GM19467 (cell line): ENCODE measurements around the gene CCDC92B.
"Not testable (repeated sequence)": the region's sequence is repeated elsewhere in the genome, so short reads cannot be mapped to it uniquely, and the experiment has no call there.

Experiments
- ATAC-seq: cut with Tn5 transposase; IDR thresholded peaks from one replicate; pipeline ENCODE4 v1.9.1; 2021; ENCODE audit warnings: mild to moderate bottlenecking, moderate library complexity; ENCODE audit not compliant: unreplicated experiment

Gene CCDC92B

GRCh38 chr17:2749058-2749783, at the start of gene CCDC92B:
Gene CCDC92B (minus strand): TSS chr17:2749652. CDS start chr17:2735145, 14,507 bp downstream.
- ATAC-seq, result no peak

- ATAC-seq, result no peak
Observed at GRCh38 chr17:2798678-2799077, 49.2 kb upstream of the CCDC92B start.

- no peak for ATAC-seq
Observed at GRCh38 chr17:2798188-2798587, 48.7 kb upstream of the CCDC92B start.

GRCh38 chr17:2797637-2798036, 48.2 kb upstream of the CCDC92B start:
- no peak for ATAC-seq

GRCh38 chr17:2797226-2797625, 47.8 kb upstream of the CCDC92B start:
- ATAC-seq, result no peak

GRCh38 chr17:2796164-2797125, 47.0 kb upstream of the CCDC92B start, which contains the start of gene RAP1GAP2:
Gene RAP1GAP2 (plus strand): TSS chr17:2796438. CDS start chr17:2796528, 90 bp downstream.
- ATAC-seq, result no peak

GRCh38 chr17:2795441-2796163, 46.1 kb upstream of the CCDC92B start:
- no peak for ATAC-seq

- no peak for ATAC-seq
Observed at GRCh38 chr17:2794111-2794803, 44.8 kb upstream of the CCDC92B start.

GRCh38 chr17:2792366-2793169, 43.1 kb upstream of the CCDC92B start:
- no peak for ATAC-seq

GRCh38 chr17:2789700-2790099, 40.2 kb upstream of the CCDC92B start:
- ATAC-seq, result no peak

GRCh38 chr17:2786176-2786881, 36.9 kb upstream of the CCDC92B start:
- no peak for ATAC-seq

- ATAC-seq, result not testable (repeated sequence)
Observed at GRCh38 chr17:2785376-2785775, 35.9 kb upstream of the CCDC92B start.

- ATAC-seq, result no peak
Observed at GRCh38 chr17:2784864-2785263, 35.4 kb upstream of the CCDC92B start.

GRCh38 chr17:2783310-2784030, 34.0 kb upstream of the CCDC92B start:
- no peak for ATAC-seq

GRCh38 chr17:2782055-2782454, 32.6 kb upstream of the CCDC92B start:
- no peak for ATAC-seq

- not testable (repeated sequence) for ATAC-seq
Observed at GRCh38 chr17:2781598-2781997, 32.1 kb upstream of the CCDC92B start.

GRCh38 chr17:2780931-2781454, 31.5 kb upstream of the CCDC92B start:
- ATAC-seq, result no peak

GRCh38 chr17:2780256-2780655, 30.8 kb upstream of the CCDC92B start:
- no peak for ATAC-seq
